Nephron (organoid): Measurements from ENCODE around the gene COPS7A.
A peak's percentile ranks its signal among the peaks of the same experiment; 100 is the strongest.

Experiments used
- H3K27ac Mint-ChIP-seq, 3 experiments: 2 replicates each; pipeline ENCODE4 v1.8.0; 2020; ENCODE audit warnings: mixed read lengths in 3 of 3, mild to moderate bottlenecking in 2 of 3, moderate library complexity in 1 of 3
- H3K27me3 Mint-ChIP-seq: 2 replicates; pipeline ENCODE4 v1.8.0; 2021; ENCODE audit warnings: low read depth, mild to moderate bottlenecking, moderate library complexity, mixed read lengths
- H3K36me3 Mint-ChIP-seq: 2 replicates; pipeline ENCODE4 v1.8.0; 2020; ENCODE audit warnings: low read depth, mixed read lengths
- H3K4me1 Mint-ChIP-seq: 2 replicates; pipeline ENCODE4 v1.8.0; 2020; ENCODE audit warnings: mixed read lengths
- H3K4me3 Mint-ChIP-seq, 3 experiments: 2 replicates each; pipeline ENCODE4 v1.8.0; 2020; ENCODE audit warnings: mild to moderate bottlenecking in 3 of 3, mixed read lengths in 3 of 3, moderate library complexity in 2 of 3
- H3K9me3 Mint-ChIP-seq: 2 replicates; pipeline ENCODE4 v1.8.0; 2020; ENCODE audit warnings: mixed read lengths
- TF ChIP-seq, protein P1 (sequence below), 3 experiments: fragments of 200-600 bp; sonication (generic); IDR thresholded peaks; one replicate each; pipeline ENCODE4 v1.5.0; 2021; ENCODE audit warnings: antibody characterized with exemption in 3 of 3; ENCODE audit not compliant: unreplicated experiment in 3 of 3

Gene COPS7A

DNA sequence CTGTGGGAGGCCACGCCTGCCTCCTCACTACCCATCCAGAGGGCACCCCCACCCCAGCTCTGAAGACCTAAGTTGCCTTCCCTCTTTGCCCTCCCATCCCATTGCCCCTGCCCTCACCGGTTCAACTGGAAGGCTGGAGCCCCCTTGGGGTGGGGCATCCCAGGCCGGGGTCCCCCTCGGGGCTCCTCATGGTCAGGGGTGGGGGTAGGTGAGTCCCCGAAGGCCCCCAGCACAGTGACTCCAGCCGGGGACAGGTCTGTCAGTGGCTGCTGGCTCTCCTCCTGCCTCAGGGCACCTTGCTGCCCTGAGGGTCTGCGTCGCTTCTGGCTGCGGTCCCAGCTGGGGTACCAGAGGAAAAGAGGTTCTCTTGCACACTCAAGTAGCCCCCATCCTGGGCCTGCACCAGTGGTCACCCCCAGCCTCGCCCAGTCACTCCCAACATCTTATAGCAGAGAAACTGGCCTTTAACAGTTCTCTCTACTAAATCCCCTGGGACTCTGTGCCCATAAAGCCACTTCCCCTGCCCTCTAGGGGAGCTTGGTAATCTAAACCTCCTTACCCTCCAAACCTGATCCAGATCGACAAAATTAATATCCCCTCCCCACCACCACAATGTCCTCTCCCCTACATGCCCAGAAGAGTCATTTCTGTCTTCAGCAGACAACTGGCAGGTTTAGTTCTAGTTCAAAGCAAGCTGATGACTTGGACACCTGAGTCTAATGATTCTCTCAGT, 28.4 kb upstream of the COPS7A start:
- Mint-ChIP-seq H3K27ac (peak overlapping the region in 1 of 3 experiments; percentile 30), H3K4me1 (peaks cover 18% of the 10 kb centered on the region), H3K4me3 (peak overlapping the region in 1 of 3 experiments; percentile 29), H3K9me3 (no peaks in the 10 kb centered on the region), H3K36me3 (peaks cover 4% of the 10 kb centered on the region), H3K27me3 (peaks cover 21% of the 10 kb centered on the region)
- TF ChIP-seq, protein P1, sequence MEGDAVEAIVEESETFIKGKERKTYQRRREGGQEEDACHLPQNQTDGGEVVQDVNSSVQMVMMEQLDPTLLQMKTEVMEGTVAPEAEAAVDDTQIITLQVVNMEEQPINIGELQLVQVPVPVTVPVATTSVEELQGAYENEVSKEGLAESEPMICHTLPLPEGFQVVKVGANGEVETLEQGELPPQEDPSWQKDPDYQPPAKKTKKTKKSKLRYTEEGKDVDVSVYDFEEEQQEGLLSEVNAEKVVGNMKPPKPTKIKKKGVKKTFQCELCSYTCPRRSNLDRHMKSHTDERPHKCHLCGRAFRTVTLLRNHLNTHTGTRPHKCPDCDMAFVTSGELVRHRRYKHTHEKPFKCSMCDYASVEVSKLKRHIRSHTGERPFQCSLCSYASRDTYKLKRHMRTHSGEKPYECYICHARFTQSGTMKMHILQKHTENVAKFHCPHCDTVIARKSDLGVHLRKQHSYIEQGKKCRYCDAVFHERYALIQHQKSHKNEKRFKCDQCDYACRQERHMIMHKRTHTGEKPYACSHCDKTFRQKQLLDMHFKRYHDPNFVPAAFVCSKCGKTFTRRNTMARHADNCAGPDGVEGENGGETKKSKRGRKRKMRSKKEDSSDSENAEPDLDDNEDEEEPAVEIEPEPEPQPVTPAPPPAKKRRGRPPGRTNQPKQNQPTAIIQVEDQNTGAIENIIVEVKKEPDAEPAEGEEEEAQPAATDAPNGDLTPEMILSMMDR (IDR thresholded peaks at IDR 0.05; ENCODE audit: unreplicated experiment in 3 of 3), result no peak

DNA sequence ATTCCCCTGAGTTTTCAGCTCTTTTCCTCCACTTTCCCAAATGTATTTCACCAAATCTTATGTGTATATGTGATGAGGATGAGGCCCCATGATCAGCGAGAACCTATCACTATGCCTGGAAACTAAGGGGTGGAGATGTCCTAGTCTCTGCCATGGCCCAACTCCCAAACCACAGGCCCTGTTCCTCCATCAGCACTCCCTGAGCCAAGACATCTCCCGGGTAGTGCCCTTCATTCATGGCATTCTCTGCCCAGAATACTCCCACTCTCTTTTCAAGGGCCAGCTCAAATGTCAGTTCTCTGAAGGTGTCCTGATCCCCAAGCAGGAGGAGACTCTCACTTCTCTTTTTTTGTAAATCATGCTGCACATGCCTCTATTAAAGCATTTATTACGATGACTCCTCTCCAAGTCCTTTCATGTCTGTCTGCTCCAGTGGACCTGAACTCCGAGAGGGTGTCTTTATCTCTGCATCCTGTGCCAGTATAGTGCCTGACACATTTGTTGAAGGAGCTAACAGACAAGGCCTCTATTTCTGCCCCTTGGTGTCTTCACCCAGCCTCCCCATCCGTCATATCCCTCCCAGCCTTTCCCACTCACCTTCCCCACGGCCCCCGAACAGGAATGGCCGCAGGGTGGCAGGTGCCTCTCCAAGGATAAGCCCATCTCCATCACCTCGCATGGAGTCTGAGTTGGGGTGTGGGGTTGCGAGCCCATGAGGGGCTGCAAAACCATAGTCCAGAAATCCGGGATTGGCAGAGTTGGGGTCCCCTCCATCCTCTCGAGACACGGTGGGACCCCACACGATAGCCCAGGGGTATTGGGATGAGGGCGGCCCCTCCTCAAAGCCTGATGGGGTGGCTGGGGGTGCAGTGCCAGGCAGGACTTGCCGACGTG, 26.9 kb upstream of the COPS7A start:
- Mint-ChIP-seq H3K9me3 (no peaks in the 10 kb centered on the region), H3K27me3 (peaks cover 33% of the 10 kb centered on the region), H3K4me1 (peaks cover 18% of the 10 kb centered on the region), H3K36me3 (peaks cover 4% of the 10 kb centered on the region), H3K27ac (no peak overlapping the region), H3K4me3 (peak overlapping the region in 2 of 3 experiments; percentile 5 to 16)
- TF ChIP-seq, protein P1 (IDR thresholded peaks at IDR 0.05; ENCODE audit: unreplicated experiment in 3 of 3), result no peak

DNA sequence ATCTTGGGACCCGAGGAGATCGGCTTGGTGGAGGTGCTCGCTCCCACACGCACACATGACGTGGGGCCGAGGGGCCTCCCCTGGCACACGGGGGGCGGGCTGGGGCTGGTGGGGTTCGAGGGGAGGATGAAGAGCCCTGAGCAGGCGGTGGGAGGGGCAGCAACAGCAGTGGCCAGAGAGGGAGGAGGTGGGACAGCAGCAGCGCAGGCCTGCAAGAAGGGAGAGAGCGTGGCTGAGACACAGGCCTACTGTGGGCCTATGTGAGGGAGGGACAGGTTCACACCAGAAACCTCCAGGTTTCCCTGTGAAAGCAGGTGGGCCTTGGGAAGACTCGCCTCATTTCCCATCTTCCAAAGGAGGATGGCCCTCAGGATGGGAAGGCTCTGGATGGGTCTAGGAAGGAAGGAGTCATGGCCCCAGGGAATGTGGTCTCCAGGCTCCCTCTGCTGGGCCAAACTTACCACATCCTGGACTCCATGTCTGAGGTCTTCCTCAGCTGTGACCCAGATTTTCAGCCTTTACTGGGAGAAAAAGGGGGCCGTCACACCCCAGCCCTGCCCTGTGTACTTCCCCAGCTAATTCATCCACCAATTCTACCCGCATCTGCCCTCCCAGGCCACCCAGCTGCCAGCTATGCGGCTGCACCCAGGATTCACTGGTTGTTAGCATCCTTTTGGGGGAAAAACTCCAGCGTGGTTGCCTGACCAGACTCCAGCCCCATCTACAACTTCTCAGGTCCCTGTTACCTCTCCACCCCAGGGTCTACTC, 26.1 kb upstream of the COPS7A start:
- Mint-ChIP-seq H3K27me3 (peaks cover 40% of the 10 kb centered on the region), H3K9me3 (no peaks in the 10 kb centered on the region)

DNA sequence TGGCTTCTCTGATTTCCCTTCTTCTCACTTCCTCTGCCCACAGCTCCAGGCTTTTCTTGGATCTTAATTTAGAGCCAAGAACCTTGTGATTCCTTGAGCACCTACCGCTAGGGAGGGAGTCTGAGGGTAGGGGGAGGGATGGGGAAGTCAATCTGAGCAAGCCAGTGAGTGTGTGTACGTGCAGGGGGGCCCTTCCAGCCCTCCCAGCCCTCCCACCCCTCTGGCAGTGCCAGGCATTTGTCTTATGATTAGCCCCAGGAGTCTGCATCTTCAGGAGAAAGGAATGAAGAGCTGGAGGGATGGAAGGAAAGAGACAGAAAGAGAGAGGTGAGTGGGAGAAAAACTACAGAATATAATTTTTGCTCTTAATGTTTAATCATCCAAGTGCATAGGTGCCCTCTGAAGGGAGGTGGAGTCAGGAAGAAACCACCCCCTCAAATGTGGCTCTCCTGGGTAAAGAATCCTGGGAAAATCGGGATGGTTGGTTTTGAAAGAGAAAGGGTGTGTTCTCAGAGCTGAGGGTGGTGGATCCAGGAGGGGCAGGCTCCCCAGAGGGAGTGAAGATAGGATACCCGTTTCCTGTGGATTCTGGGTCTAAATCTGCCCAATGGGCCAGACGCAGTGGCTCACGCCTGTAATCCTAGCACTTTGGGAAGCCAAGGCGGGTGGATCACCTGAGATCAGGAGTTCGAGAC, 25.3 kb upstream of the COPS7A start:
- TF ChIP-seq, protein P1 (IDR thresholded peaks at IDR 0.05; ENCODE audit: unreplicated experiment in 3 of 3), result no peak
- Mint-ChIP-seq H3K27me3 (peaks cover 47% of the 10 kb centered on the region), H3K27ac (peak overlapping the region in 1 of 3 experiments; percentile 38), H3K36me3 (peaks cover 4% of the 10 kb centered on the region), H3K4me1 (peaks cover 9% of the 10 kb centered on the region), H3K9me3 (no peaks in the 10 kb centered on the region), H3K4me3 (peak overlapping the region; percentile 85 to 90 (median 85))

More for the DNA sequence above, 26.1 kb upstream of the COPS7A start:
- H3K4me1 Mint-ChIP-seq, result peaks cover 14% of the 10 kb centered on the region
- H3K36me3 Mint-ChIP-seq, result peaks cover 4% of the 10 kb centered on the region
- H3K27ac Mint-ChIP-seq, result peak overlapping the region in 1 of 3 experiments; percentile 38
- TF ChIP-seq, protein P1 (IDR thresholded peaks at IDR 0.05; ENCODE audit: unreplicated experiment in 3 of 3), result peak; percentile 29 to 50 (median 48)
- peak overlapping the region; percentile 77 to 85 (median 77) for H3K4me3 Mint-ChIP-seq

DNA sequence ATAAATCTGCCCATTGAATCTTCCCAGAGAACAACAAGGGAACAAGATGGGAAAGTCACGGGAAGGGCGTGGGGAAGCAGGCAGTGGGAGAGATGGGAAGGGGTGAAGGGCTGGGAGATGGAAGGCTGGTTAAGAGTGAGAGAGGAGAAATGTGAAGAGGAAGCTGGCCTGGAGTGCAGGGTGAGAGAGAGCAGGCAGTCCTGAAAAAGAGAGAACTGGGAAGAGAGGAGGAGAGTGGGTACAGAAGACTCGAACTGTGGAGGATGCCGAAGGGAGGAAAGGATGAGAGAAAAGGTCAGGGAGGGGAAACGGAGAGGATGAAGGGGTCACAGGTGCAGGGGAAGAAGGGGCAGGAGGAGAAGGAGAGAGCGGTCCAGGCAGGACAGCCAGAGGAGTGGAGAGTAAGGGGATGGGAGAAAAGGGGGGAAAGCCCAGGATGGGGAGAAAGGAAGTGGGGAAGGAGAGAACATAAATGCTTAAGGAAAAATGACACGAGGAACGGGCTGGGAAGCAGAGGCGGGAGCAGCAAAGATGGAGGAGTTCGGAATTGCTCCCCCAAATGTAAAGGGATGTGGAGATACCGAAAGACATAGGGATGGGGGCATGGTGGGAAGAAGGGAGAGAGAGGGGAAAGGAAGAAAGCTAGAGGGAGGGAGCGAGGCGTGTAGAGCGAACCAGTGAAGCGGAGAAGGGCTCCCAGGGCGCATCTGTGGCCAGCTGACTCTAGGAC, 24.4 kb upstream of the COPS7A start:
- Mint-ChIP-seq H3K4me3 (peak overlapping the region; percentile 85 to 90 (median 85)), H3K27me3 (peaks cover 50% of the 10 kb centered on the region)
- TF ChIP-seq, protein P1 (IDR thresholded peaks at IDR 0.05; ENCODE audit: unreplicated experiment in 3 of 3), result no peak

More for the DNA sequence above, 24.4 kb upstream of the COPS7A start:
- peaks cover 8% of the 10 kb centered on the region for H3K4me1 Mint-ChIP-seq
- H3K9me3 Mint-ChIP-seq, result no peaks in the 10 kb centered on the region
- H3K27ac Mint-ChIP-seq, result peak overlapping the region; percentile 18 to 50 (median 44)
- peaks cover 2% of the 10 kb centered on the region for H3K36me3 Mint-ChIP-seq
